Endodermal cell (in vitro differentiated cells): Measurements from ENCODE around the gene RASA2. TPM values are rescaled to one million over a fixed set of nuclear protein-coding genes. Genes with fewer than 3 reads are reported as not detected.
A peak's percentile ranks its signal among the peaks of the same experiment; 100 is the strongest.

ENCODE experiments used
- DNase-seq: peaks from one replicate; pipeline ENCODE4 v3.0.0-alpha.2; 2017
- H3K27ac ChIP-seq: 2 replicates; pipeline ENCODE4 v1.5.1; 2013; ENCODE audit warnings: mild to moderate bottlenecking, low read depth, low read length, moderate library complexity
- H3K27me3 ChIP-seq: 2 replicates; pipeline ENCODE4 v1.6.1; 2013; ENCODE audit warnings: mild to moderate bottlenecking, low read length, moderate library complexity; ENCODE audit not compliant: insufficient read depth, control insufficient read depth, poor library complexity, severe bottlenecking
- H3K36me3 ChIP-seq: 2 replicates; pipeline ENCODE4 v1.7.0; 2013; ENCODE audit warnings: mild to moderate bottlenecking, low read length, moderate library complexity; ENCODE audit not compliant: control insufficient read depth, insufficient read depth
- H3K4me1 ChIP-seq: one replicate; pipeline ENCODE4 v1.7.0; 2013; ENCODE audit warnings: low read length; ENCODE audit not compliant: control insufficient read depth, insufficient read depth
- H3K4me3 ChIP-seq: 2 replicates; pipeline ENCODE4 v1.5.1; 2013; ENCODE audit warnings: mild to moderate bottlenecking, low read length, moderate library complexity
- H3K9ac ChIP-seq: 2 replicates; pipeline ENCODE4 v1.6.1; 2013; ENCODE audit warnings: mild to moderate bottlenecking, low read length, moderate library complexity; ENCODE audit not compliant: poor library complexity, severe bottlenecking; ENCODE audit errors: extremely low read depth
- H3K9me3 ChIP-seq: 2 replicates; pipeline ENCODE4 v1.6.1; 2013; ENCODE audit warnings: mild to moderate bottlenecking, low read length, moderate library complexity; ENCODE audit not compliant: control insufficient read depth
- H3K27ac Mint-ChIP-seq: 2 replicates; pipeline ENCODE4 v1.8.0; 2020; ENCODE audit warnings: mixed read lengths
- H3K27me3 Mint-ChIP-seq: 2 replicates; pipeline ENCODE4 v1.8.0; 2021; ENCODE audit warnings: mild to moderate bottlenecking, mixed read lengths; ENCODE audit not compliant: insufficient read depth
- H3K36me3 Mint-ChIP-seq: 2 replicates; pipeline ENCODE4 v1.8.0; 2020; ENCODE audit warnings: low read depth, mixed read lengths
- H3K4me1 Mint-ChIP-seq: 2 replicates; pipeline ENCODE4 v1.8.0; 2020; ENCODE audit warnings: mixed read lengths
- H3K4me3 Mint-ChIP-seq: 2 replicates; pipeline ENCODE4 v1.8.0; 2020; ENCODE audit warnings: mild to moderate bottlenecking, moderate library complexity, mixed read lengths
- H3K9me3 Mint-ChIP-seq: 2 replicates; pipeline ENCODE4 v1.8.0; 2020; ENCODE audit warnings: mild to moderate bottlenecking, mixed read lengths
- WGBS, 2 experiments: methylation state at CpG; one replicate each; pipeline versions ENCODE4 v1.1.5 to v1.1.7; 2013; ENCODE audit warnings: missing lambda C conversion rate in 2 of 2, mixed read lengths in 1 of 2; ENCODE audit not compliant: insufficient coverage in 1 of 2, insufficient read length in 1 of 2; 5-methylcytosine and 5-hydroxymethylcytosine counted together
- total RNA-seq, 2 donors: library from RNA; stranded (reverse); fragmentation: NEBNext Ultra II Directional in 1 of 2; extraction: Animal tissue kit (Norgen Biotek cat#: 25700) in 1 of 2; gene quantifications; 2 replicates in 1 of 2; 3 replicates in 1 of 2; pipeline ENCODE4 v1.2.1, GENCODE V29; 2021
- TF ChIP-seq, protein P1 (sequence below): fragments of 200-600 bp; sonication (generic); conservative IDR thresholded peaks from 2 replicates; pipeline ENCODE4 v1.5.0; 2021; ENCODE audit warnings: antibody characterized with exemption, mild to moderate bottlenecking

RASA2 gene
- total RNA-seq, 2 donors from 2014 or later: 20.5 to 25.0 TPM

DNA sequence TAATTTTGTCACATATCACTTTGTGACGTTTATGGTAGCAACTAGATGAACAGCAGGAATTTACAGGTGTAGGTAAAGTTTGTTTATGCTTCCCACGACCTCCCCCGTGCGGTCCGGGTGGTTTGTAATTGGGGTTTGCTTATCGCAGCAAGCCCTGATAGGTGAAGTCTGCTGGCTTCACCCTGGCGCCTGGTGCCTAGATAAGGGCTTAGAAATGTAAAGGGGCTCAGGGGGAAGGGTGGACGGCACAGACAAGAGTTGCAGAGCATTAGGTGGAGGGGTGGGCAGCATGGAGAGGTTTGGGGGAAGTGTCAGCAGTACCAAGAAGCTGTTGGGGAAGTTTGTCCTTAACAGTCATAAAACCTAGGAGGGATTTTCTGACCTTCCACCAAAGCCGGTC, 143.1 kb downstream of the RASA2 start:
- H3K9me3 ChIP-seq: peaks cover 10% of the 10 kb centered on the region
- TF ChIP-seq, protein P1, sequence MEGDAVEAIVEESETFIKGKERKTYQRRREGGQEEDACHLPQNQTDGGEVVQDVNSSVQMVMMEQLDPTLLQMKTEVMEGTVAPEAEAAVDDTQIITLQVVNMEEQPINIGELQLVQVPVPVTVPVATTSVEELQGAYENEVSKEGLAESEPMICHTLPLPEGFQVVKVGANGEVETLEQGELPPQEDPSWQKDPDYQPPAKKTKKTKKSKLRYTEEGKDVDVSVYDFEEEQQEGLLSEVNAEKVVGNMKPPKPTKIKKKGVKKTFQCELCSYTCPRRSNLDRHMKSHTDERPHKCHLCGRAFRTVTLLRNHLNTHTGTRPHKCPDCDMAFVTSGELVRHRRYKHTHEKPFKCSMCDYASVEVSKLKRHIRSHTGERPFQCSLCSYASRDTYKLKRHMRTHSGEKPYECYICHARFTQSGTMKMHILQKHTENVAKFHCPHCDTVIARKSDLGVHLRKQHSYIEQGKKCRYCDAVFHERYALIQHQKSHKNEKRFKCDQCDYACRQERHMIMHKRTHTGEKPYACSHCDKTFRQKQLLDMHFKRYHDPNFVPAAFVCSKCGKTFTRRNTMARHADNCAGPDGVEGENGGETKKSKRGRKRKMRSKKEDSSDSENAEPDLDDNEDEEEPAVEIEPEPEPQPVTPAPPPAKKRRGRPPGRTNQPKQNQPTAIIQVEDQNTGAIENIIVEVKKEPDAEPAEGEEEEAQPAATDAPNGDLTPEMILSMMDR: no peak
- H3K4me3 ChIP-seq: no peak overlapping the region
- Mint-ChIP-seq H3K9me3 (peaks cover 22% of the 10 kb centered on the region), H3K4me3 (no peak overlapping the region), H3K27ac (no peak overlapping the region), H3K36me3 (peaks cover 3% of the 10 kb centered on the region), H3K27me3 (no peaks in the 10 kb centered on the region), H3K4me1 (peaks cover 5% of the 10 kb centered on the region)
- H3K4me1 ChIP-seq: no peaks in the 10 kb centered on the region
- no peak overlapping the region for H3K27ac ChIP-seq
- H3K27me3 ChIP-seq: no peaks in the 10 kb centered on the region
- no peaks in the 10 kb centered on the region for H3K36me3 ChIP-seq
- WGBS, 2 experiments: 78 to 80% methylated on average over 9 of the region's 9 CpGs
- no peak overlapping the region for H3K9ac ChIP-seq
- no peak for DNase-seq

DNA sequence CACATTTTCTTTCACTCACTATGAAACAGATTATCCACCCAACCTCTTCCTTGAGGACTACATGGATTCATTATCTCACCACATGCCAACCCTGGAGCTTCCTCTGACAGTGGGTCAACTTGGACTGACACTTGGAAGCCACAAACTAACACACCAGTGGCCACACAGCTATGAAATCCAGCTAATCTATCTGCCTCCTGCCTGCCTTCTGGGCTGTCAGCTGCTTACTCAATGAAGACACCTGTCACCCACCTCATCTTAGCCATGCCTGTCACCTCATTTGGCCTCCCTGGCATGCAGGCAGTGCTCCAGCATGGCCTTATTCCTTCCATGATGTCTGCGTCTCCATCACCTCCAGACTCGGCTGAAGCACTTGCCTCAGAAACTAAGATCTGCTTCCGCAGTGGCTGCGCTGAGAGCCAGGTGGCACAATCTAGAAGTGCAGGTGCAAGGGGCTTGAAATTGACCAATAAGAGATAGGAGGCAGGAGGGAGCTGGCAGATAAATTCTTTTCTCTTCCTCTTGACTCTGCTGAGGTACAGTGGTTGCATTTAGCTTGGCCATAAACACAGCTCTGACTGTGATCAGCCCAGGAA, 146.1 kb downstream of the RASA2 start:
- WGBS, 2 experiments: 74 to 96% methylated on average over 3 to 4 of the region's 4 CpGs
- Histone ChIP-seq H3K4me3 (no peak overlapping the region), H3K9ac (no peak overlapping the region), H3K4me1 (no peaks in the 10 kb centered on the region), H3K9me3 (peaks cover 10% of the 10 kb centered on the region), H3K27ac (no peak overlapping the region), H3K36me3 (no peaks in the 10 kb centered on the region), H3K27me3 (no peaks in the 10 kb centered on the region)
- Mint-ChIP-seq H3K9me3 (peaks cover 15% of the 10 kb centered on the region), H3K36me3 (peaks cover 3% of the 10 kb centered on the region), H3K4me1 (peaks cover 5% of the 10 kb centered on the region), H3K4me3 (no peak overlapping the region), H3K27me3 (no peaks in the 10 kb centered on the region), H3K27ac (no peak overlapping the region)
- TF ChIP-seq, protein P1: peak; percentile 51
- peak; percentile 72 for DNase-seq

DNA sequence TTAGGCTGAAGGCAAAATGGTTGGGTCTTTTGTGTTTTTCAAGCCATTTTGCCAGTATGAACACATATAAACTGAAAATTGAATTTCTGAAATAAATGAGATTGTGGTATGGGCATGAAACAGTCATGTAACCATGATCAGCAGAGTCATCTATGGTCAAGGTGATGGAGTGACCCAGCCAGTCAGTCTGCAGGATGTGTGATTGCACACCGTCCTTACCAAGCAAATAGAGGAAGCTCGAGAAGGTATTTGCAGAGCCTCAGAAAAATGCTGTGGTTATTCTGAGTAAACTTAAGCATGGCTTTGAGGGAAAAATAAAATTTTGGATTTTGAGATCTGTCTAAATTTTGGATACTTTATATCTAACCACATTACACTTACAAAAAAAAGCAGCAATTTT, 155.4 kb downstream of the RASA2 start:
- no peaks in the 10 kb centered on the region for H3K4me1 ChIP-seq
- Mint-ChIP-seq H3K4me1 (peaks cover 3% of the 10 kb centered on the region), H3K9me3 (peaks cover 2% of the 10 kb centered on the region), H3K36me3 (no peaks in the 10 kb centered on the region), H3K4me3 (no peak overlapping the region), H3K27me3 (no peaks in the 10 kb centered on the region), H3K27ac (no peak overlapping the region)
- no peaks in the 10 kb centered on the region for H3K36me3 ChIP-seq
- 92 to 100% methylated on average over 1 to 2 of the region's 2 CpGs for WGBS, 2 experiments
- H3K27me3 ChIP-seq: no peaks in the 10 kb centered on the region
- no peak overlapping the region for H3K4me3 ChIP-seq
- H3K9ac ChIP-seq: no peak overlapping the region
- H3K27ac ChIP-seq: no peak overlapping the region
- DNase-seq: no peak
- H3K9me3 ChIP-seq: no peaks in the 10 kb centered on the region
- TF ChIP-seq, protein P1: no peak
